Measurements from ENCODE around the gene LIMK1. TPM values are rescaled to one million over a fixed set of nuclear protein-coding genes. Genes with fewer than 3 reads are reported as not detected.
"Not testable (repeated sequence)": the region's sequence is repeated elsewhere in the genome, so short reads cannot be mapped to it uniquely, and the experiment has no call there.

Gene LIMK1
- total and polyA plus RNA-seq, 2 donors (not counting 3 experiments of a cell fraction or from before 2014, with no cell fraction given): 52.9 to 54.5 TPM

GRCh38 chr7:74165867-74166593 lies 82.4 kb downstream of the LIMK1 start:
- ChIA-PET POLR2A (no interaction called here), CTCF (interaction anchor here (1.5 kb wide), 2 partner anchors 13 to 25 kb away, joined by 6 to 7 read pairs; no protein-coding TSS in a partner anchor)
- no peaks in the 10 kb centered on the region for H3K36me3 ChIP-seq (ENCODE audit: control insufficient read depth in 2 of 2, extremely low read depth in 1 of 2, insufficient read depth in 2 of 2, low read length in 2 of 2)
- H3K79me2 ChIP-seq (ENCODE audit: control insufficient read depth, insufficient read depth, low read length): no peaks in the 10 kb centered on the region
- H3K27ac ChIP-seq (ENCODE audit: insufficient read depth, low read depth, low read length): no peak overlapping the region
- H3K9me3 ChIP-seq (replicated peaks; ENCODE audit: control insufficient read depth, insufficient read depth, low read length): no peaks in the 10 kb centered on the region
- dilution Hi-C loops (cut with MboI; ENCODE audit: extremely low pct_ligation_motif_present, low sequenced_read_pairs): no loop called here
- H3K27me3 ChIP-seq (ENCODE audit: control insufficient read depth in 2 of 2, insufficient read depth in 2 of 2, low read length in 2 of 2): no peaks in the 10 kb centered on the region
- BruUV-seq (replicated peaks): no TSS peak
- no peak overlapping the region for H3K9ac ChIP-seq (replicated peaks; ENCODE audit: extremely low read depth, insufficient read depth, low read length)
- no peaks in the 10 kb centered on the region for H4K20me1 ChIP-seq (replicated peaks; ENCODE audit: control insufficient read depth, extremely low read depth, insufficient read depth, low read length)
- no peaks in the 10 kb centered on the region for H3K4me1 ChIP-seq (ENCODE audit: control insufficient read depth, extremely low read depth, insufficient read depth, low read length)
- DNase-seq (ENCODE audit: low read depth, low spot score) (no peak), FAIRE-seq (no peak)
- H3K4me2 ChIP-seq (ENCODE audit: insufficient read depth, low read length): no peak overlapping the region
- H3K4me3 ChIP-seq (replicated peaks in 1 of 3; ENCODE audit: insufficient read depth in 1 of 3, low read depth in 1 of 3, low read length in 3 of 3): no peak overlapping the region
- TF ChIP-seq EZH2 (IDR thresholded peaks at IDR 0.05; ENCODE audit: borderline replicate concordance, low read depth, low read length, severe bottlenecking): no peak
- TF ChIP-seq JUN (IDR thresholded peaks at IDR 0.05; ENCODE audit: borderline replicate concordance, insufficient read depth, insufficient read length, low read depth): no peak
- no peak for TF ChIP-seq FOS (IDR thresholded peaks at IDR 0.05; ENCODE audit: borderline replicate concordance, insufficient read depth, low read length)
- no peak for TF ChIP-seq POLR2A (IDR thresholded peaks at IDR 0.05; ENCODE audit: low read depth, low read length)
- TF ChIP-seq GATA2 (IDR thresholded peaks at IDR 0.05; ENCODE audit: insufficient read depth, insufficient read length, low read depth, low read length): no peak
- TF ChIP-seq MAX (IDR thresholded peaks at IDR 0.05; ENCODE audit: insufficient read depth, insufficient read length): no peak
- TF ChIP-seq, protein P1, sequence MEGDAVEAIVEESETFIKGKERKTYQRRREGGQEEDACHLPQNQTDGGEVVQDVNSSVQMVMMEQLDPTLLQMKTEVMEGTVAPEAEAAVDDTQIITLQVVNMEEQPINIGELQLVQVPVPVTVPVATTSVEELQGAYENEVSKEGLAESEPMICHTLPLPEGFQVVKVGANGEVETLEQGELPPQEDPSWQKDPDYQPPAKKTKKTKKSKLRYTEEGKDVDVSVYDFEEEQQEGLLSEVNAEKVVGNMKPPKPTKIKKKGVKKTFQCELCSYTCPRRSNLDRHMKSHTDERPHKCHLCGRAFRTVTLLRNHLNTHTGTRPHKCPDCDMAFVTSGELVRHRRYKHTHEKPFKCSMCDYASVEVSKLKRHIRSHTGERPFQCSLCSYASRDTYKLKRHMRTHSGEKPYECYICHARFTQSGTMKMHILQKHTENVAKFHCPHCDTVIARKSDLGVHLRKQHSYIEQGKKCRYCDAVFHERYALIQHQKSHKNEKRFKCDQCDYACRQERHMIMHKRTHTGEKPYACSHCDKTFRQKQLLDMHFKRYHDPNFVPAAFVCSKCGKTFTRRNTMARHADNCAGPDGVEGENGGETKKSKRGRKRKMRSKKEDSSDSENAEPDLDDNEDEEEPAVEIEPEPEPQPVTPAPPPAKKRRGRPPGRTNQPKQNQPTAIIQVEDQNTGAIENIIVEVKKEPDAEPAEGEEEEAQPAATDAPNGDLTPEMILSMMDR (IDR thresholded peaks at IDR 0.05; ENCODE audit: extremely low read depth in 1 of 2, insufficient read depth in 1 of 2, low read depth in 1 of 2, low read length in 2 of 2): no peak
- TF ChIP-seq MYC (IDR thresholded peaks at IDR 0.05; ENCODE audit: low read depth, low read length): no peak
- no peak for TF ChIP-seq POLR2AphosphoS5 (IDR thresholded peaks at IDR 0.05; ENCODE audit: insufficient read depth, low read depth, low read length)
- no peak overlapping the region for H2AFZ ChIP-seq (ENCODE audit: low read depth, low read length)
- no peaks in the 10 kb centered on the region for H3K9me1 ChIP-seq (replicated peaks; ENCODE audit: control insufficient read depth, extremely low read depth, insufficient read depth, low read length)
- intact Hi-C loops (cut with micrococcal nuclease): no loop called here

GRCh38 chr7:74167324-74167723 lies 83.7 kb downstream of the LIMK1 start:
- H3K4me1 ChIP-seq (ENCODE audit: control insufficient read depth, extremely low read depth, insufficient read depth, low read length); H3K79me2 ChIP-seq (ENCODE audit: control insufficient read depth, insufficient read depth, low read length); H3K9ac ChIP-seq (replicated peaks; ENCODE audit: extremely low read depth, insufficient read depth, low read length); H3K36me3 ChIP-seq (ENCODE audit: control insufficient read depth in 2 of 2, extremely low read depth in 1 of 2, insufficient read depth in 2 of 2, low read length in 2 of 2); H3K4me3 ChIP-seq (replicated peaks in 1 of 3; ENCODE audit: insufficient read depth in 1 of 3, low read depth in 1 of 3, low read length in 3 of 3); H2AFZ ChIP-seq (ENCODE audit: low read depth, low read length); intact Hi-C loops (cut with micrococcal nuclease); H3K27ac ChIP-seq (ENCODE audit: insufficient read depth, low read depth, low read length); dilution Hi-C loops (cut with MboI; ENCODE audit: extremely low pct_ligation_motif_present, low sequenced_read_pairs); BruUV-seq (replicated peaks); FAIRE-seq; H4K20me1 ChIP-seq (replicated peaks; ENCODE audit: control insufficient read depth, extremely low read depth, insufficient read depth, low read length); DNase-seq (ENCODE audit: low read depth, low spot score); H3K9me1 ChIP-seq (replicated peaks; ENCODE audit: control insufficient read depth, extremely low read depth, insufficient read depth, low read length); H3K9me3 ChIP-seq (replicated peaks; ENCODE audit: control insufficient read depth, insufficient read depth, low read length); H3K27me3 ChIP-seq (ENCODE audit: control insufficient read depth in 2 of 2, insufficient read depth in 2 of 2, low read length in 2 of 2); H3K4me2 ChIP-seq (ENCODE audit: insufficient read depth, low read length): not testable (repeated sequence)
- CTCF ChIA-PET: interaction anchor here (0.6 kb wide), 1 partner anchor 204 kb away, joined by 3 read pairs; no protein-coding TSS in a partner anchor
- POLR2A ChIA-PET: interaction anchor here (0.6 to 0.7 kb wide), 2 partner anchors 12 to 335 kb away, joined by 3 to 8 read pairs; no protein-coding TSS in a partner anchor
